Neural cell (in vitro differentiated cells): ENCODE measurements around the gene CEP97. TPM values are rescaled to one million over a fixed set of nuclear protein-coding genes. Genes with fewer than 3 reads are reported as not detected.
"Not testable (repeated sequence)": the region's sequence is repeated elsewhere in the genome, so short reads cannot be mapped to it uniquely, and the experiment has no call there.

Experiments used
- H2AFZ ChIP-seq: fragments of 200-600, 300-800 bp; sonication (generic), shearing (Covaris generic); 2 replicates; pipeline ENCODE4 v1.6.0; 2014; ENCODE audit warnings: low read depth, mild to moderate bottlenecking, antibody characterized with exemption, low read length, moderate library complexity
- H3F3A ChIP-seq: fragments of 200-600 bp; shearing (Covaris generic); 2 replicates; pipeline ENCODE4 v1.6.1; 2016; ENCODE audit warnings: mild to moderate bottlenecking, moderate library complexity, mixed read lengths, antibody characterized with exemption, low read length; ENCODE audit not compliant: insufficient read depth, poor library complexity, severe bottlenecking
- H3K27ac ChIP-seq: fragments of 200-600, 300-800 bp; sonication (generic), shearing (Covaris generic); 2 replicates; pipeline ENCODE4 v1.5.1; 2014; ENCODE audit warnings: mild to moderate bottlenecking, low read length, moderate library complexity
- H3K27me3 ChIP-seq: fragments of 300-800, 200-600 bp; sonication (generic), shearing (Covaris generic); 2 replicates; pipeline ENCODE4 v1.6.0; 2014; ENCODE audit warnings: mild to moderate bottlenecking, low read depth, low read length, moderate library complexity; ENCODE audit not compliant: insufficient read depth
- H3K36me3 ChIP-seq: fragments of 300-800, 200-600 bp; sonication (generic), shearing (Covaris generic); 2 replicates; pipeline ENCODE4 v1.5.1; 2014; ENCODE audit warnings: mild to moderate bottlenecking, antibody characterized with exemption, low read length, moderate library complexity; ENCODE audit not compliant: insufficient read depth
- H3K4me2 ChIP-seq: fragments of 300-800, 200-600 bp; sonication (generic), shearing (Covaris generic); 2 replicates; pipeline ENCODE4 v1.6.0; 2014; ENCODE audit warnings: mild to moderate bottlenecking, low read length
- H3K4me3 ChIP-seq: fragments of 300-800, 200-600 bp; sonication (generic), shearing (Covaris generic); 2 replicates; pipeline ENCODE4 v1.5.1; 2014; ENCODE audit warnings: mild to moderate bottlenecking, low read length, moderate library complexity
- H3K79me2 ChIP-seq: fragments of 200-600 bp; shearing (Covaris generic); replicated peaks from 2 replicates; pipeline ENCODE4 v1.6.0; 2014; ENCODE audit warnings: mild to moderate bottlenecking, low read length, moderate library complexity; ENCODE audit not compliant: insufficient read depth
- H3K9ac ChIP-seq: fragments of 300-800, 200-600 bp; sonication (generic), shearing (Covaris generic); 2 replicates; pipeline ENCODE4 v1.6.1; 2016; ENCODE audit warnings: mild to moderate bottlenecking, low read length, mixed read lengths
- H3K9me2 ChIP-seq: fragments of 200-600 bp; shearing (Covaris generic); 2 replicates; pipeline ENCODE4 v1.6.1; 2016; ENCODE audit warnings: mild to moderate bottlenecking, low read length, mixed read lengths; ENCODE audit not compliant: insufficient read depth
- H3K9me3 ChIP-seq: fragments of 200-600, 300-800 bp; sonication (generic), shearing (Covaris generic); 2 replicates; pipeline ENCODE4 v1.6.1; 2016; ENCODE audit warnings: mild to moderate bottlenecking, mixed run types, low read length, moderate library complexity, mixed read lengths
- H4K20me1 ChIP-seq: fragments of 200-600 bp; shearing (Covaris generic); 2 replicates; pipeline ENCODE4 v1.6.1; 2016; ENCODE audit warnings: mild to moderate bottlenecking, mixed run types; ENCODE audit not compliant: insufficient read depth
- CTCF ChIP-seq: fragments of 450-650 bp; IDR thresholded peaks from 2 replicates; pipeline ENCODE4 v1.5.1; 2014; ENCODE audit warnings: antibody characterized with exemption, mild to moderate bottlenecking, moderate library complexity; ENCODE audit not compliant: poor library complexity, severe bottlenecking
- EP300 ChIP-seq: fragments of 450-650 bp; conservative IDR thresholded peaks from 2 replicates; pipeline ENCODE4 v1.6.1; 2014; ENCODE audit warnings: antibody characterized with exemption, mild to moderate bottlenecking, moderate library complexity; ENCODE audit not compliant: poor library complexity, severe bottlenecking
- EZH2 ChIP-seq: fragments of 200-600, 300-800 bp; shearing (Covaris generic), sonication (generic); IDR thresholded peaks from 2 replicates; pipeline ENCODE4 v1.6.1; 2014; ENCODE audit warnings: antibody characterized with exemption, low read length, borderline replicate concordance, mild to moderate bottlenecking; ENCODE audit not compliant: insufficient read depth, poor library complexity, severe bottlenecking
- MXI1 ChIP-seq: fragments of 450-650 bp; conservative IDR thresholded peaks from 2 replicates; pipeline ENCODE4 v1.6.1; 2014; ENCODE audit warnings: antibody characterized with exemption, mild to moderate bottlenecking; ENCODE audit not compliant: poor library complexity, severe bottlenecking
- POLR2AphosphoS5 ChIP-seq: IDR thresholded peaks from 2 replicates; pipeline ENCODE4 v1.6.1; 2012
- RAD21 ChIP-seq: fragments of 450-650 bp; conservative IDR thresholded peaks from 2 replicates; pipeline ENCODE4 v1.6.1; 2014; ENCODE audit warnings: antibody characterized with exemption, mild to moderate bottlenecking, moderate library complexity
- REST ChIP-seq: IDR thresholded peaks from 2 replicates; pipeline ENCODE4 v1.6.1; 2012; ENCODE audit warnings: borderline replicate concordance
- SMC3 ChIP-seq: fragments of 450-650 bp; conservative IDR thresholded peaks from 2 replicates; pipeline ENCODE4 v1.6.1; 2014; ENCODE audit warnings: antibody characterized with exemption, mild to moderate bottlenecking, moderate library complexity; ENCODE audit not compliant: poor library complexity
- TAF1 ChIP-seq: IDR thresholded peaks from 2 replicates; pipeline ENCODE4 v1.6.1; 2012; ENCODE audit warnings: low read depth
- polyA plus RNA-seq: library from polyadenylated mRNA; depleted of rRNA; stranded (reverse); fragments of >200 nt; gene quantifications from 2 replicates; pipeline ENCODE4 v1.2.3, GENCODE V29; 2014

Gene CEP97
- polyA plus RNA-seq, 1 donor from 2014 or later: 52.9 TPM

DNA sequence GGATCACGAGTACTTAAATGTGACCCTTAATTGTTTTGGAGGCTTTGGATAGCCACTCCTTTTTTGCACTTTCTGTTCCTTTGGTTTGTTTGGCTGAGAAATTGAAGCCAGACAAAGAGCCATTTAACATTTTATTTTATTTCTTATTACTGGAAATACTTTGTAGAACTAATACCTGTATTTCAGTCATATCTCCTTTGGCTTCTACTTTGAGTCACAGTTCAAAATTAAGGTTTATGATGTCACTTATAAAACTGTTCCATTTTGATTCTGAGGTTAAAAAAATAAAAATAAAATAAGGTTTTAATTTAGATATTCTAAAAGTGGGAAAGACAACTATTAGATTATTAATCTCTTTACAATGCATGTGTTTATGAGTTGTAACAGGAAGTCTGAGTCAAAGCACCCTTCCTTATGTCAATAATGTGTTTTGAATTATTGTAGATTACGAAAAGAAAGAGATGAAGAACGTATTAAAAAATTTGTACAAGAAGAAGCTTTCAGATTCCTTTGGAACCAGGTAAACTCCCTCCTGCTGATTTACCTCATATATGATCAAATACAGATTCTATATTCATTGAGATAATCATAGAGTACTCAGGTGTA is 37.7 kb downstream of the CEP97 start:
- H3K36me3 ChIP-seq: peaks cover 25% of the 10 kb centered on the region
- H2AFZ ChIP-seq: no peak overlapping the region
- no peaks in the 10 kb centered on the region for H4K20me1 ChIP-seq
- no peak overlapping the region for H3K4me2 ChIP-seq
- no peak overlapping the region for H3K9ac ChIP-seq
- H3K27ac ChIP-seq: no peak overlapping the region
- H3K9me3 ChIP-seq: no peaks in the 10 kb centered on the region
- TF ChIP-seq POLR2AphosphoS5: no peak
- TF ChIP-seq EP300: no peak
- no peak for TF ChIP-seq TAF1
- no peak for TF ChIP-seq REST
- H3K27me3 ChIP-seq: no peaks in the 10 kb centered on the region
- no peaks in the 10 kb centered on the region for H3K9me2 ChIP-seq
- no peaks in the 10 kb centered on the region for H3K79me2 ChIP-seq
- H3K4me3 ChIP-seq: no peak overlapping the region
- no peaks in the 10 kb centered on the region for H3F3A ChIP-seq

- H3K4me2 ChIP-seq, H2AFZ ChIP-seq: not testable (repeated sequence)
Measured at GRCh38 chr3:101777745-101778281, 53.4 kb downstream of the CEP97 start.

DNA sequence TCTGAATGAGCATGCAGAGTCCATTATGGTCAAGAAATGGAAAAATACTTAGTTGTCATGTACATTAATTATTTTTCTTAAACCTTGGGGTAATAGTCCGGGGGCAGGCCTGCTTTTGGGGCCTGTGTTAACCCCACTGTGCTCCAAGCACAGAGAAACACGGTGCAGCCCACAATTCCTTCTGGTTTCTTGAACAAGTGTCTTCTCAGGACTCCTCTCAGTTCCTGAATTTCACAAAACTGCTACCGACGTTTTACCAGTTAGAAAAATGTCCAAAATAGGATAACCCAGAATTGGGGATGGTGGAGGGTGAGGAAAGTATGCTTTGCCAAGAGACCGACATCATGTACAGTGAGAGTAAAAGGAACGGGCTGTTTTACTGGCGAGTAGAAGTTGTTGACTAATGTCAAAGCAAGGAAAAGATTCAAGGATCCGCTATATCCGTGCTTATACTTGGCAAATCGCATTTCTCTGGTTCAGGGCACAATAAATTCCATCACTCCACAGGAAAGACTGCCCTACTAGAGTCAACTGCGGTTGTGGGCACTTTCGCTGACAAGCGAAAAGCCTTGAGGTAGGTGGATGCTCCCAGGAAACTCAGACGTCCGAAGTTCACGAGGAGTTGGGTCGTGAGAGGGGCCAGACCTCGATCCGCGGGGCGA is 54.1 kb downstream of the CEP97 start:
- Histone ChIP-seq H2AFZ (peak overlapping the region; percentile 61), H3K9me3 (no peaks in the 10 kb centered on the region), H3F3A (no peaks in the 10 kb centered on the region), H3K27ac (no peak overlapping the region), H3K4me3 (peak overlapping the region; percentile 89), H3K4me2 (peak overlapping the region; percentile 63), H3K79me2 (peaks cover 25% of the 10 kb centered on the region), H3K36me3 (no peaks in the 10 kb centered on the region), H3K27me3 (no peaks in the 10 kb centered on the region), H3K9me2 (no peaks in the 10 kb centered on the region), H4K20me1 (no peaks in the 10 kb centered on the region), H3K9ac (peak overlapping the region; percentile 74)
- TF ChIP-seq POLR2AphosphoS5 (no peak), REST (no peak), CTCF (no peak), TAF1 (no peak), SMC3 (no peak), MXI1 (no peak), EZH2 (no peak), EP300 (no peak), RAD21 (no peak)

More at GRCh38 chr3:101777745-101778281, 53.4 kb downstream of the CEP97 start:
- not testable (repeated sequence) for H3F3A ChIP-seq, H3K9me2 ChIP-seq, H3K27me3 ChIP-seq, H4K20me1 ChIP-seq, H3K9ac ChIP-seq, H3K36me3 ChIP-seq, H3K4me3 ChIP-seq, H3K27ac ChIP-seq, H3K9me3 ChIP-seq
- peaks cover 25% of the 10 kb centered on the region for H3K79me2 ChIP-seq
